Thyroid gland (tissue), 4 donors: ENCODE results near the gene RABL3.

ENCODE experiments used
- POLR2A ChIP-seq, 2 donors: fragments of 450-650 bp; IDR thresholded peaks; one replicate each; pipeline ENCODE4 v1.6.1; 2017; ENCODE audit warnings: antibody characterized with exemption in 2 of 2, mild to moderate bottlenecking in 2 of 2, moderate library complexity in 1 of 2
- TF ChIP-seq, protein P1 (sequence below), 6 experiments: fragments of 200-600 bp in 3 of 6; fragments of 450-650 bp in 3 of 6; sonication (generic) in 3 of 6; IDR thresholded peaks; one replicate each; pipeline ENCODE4 v1.5.1; 2016 to 2019; ENCODE audit warnings: antibody characterized with exemption in 6 of 6, mild to moderate bottlenecking in 2 of 6, inconsistent platforms in 1 of 6, moderate library complexity in 1 of 6

DNA sequence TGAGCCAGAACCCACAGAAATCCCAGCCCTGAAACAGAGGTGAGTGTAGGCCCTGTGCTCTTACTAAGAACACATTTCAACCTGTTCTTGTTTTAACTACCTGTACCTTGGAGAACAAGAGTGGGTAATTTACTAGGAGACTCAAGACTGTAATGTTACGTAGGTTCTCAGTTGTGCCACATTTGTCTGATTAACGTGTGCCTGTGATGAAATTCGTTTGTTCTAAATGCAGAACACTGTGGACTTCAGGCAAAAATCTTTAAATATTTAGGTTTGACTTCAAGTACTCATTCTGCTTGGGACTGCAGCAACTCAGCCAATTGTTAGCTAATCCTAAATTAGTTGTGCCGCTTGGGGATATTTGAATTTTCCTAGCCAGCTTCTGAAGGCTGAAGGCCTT, 28.6 kb upstream of the RABL3 start:
- no peak for TF ChIP-seq POLR2A (IDR thresholded peaks at IDR 0.05)
- TF ChIP-seq, protein P1, sequence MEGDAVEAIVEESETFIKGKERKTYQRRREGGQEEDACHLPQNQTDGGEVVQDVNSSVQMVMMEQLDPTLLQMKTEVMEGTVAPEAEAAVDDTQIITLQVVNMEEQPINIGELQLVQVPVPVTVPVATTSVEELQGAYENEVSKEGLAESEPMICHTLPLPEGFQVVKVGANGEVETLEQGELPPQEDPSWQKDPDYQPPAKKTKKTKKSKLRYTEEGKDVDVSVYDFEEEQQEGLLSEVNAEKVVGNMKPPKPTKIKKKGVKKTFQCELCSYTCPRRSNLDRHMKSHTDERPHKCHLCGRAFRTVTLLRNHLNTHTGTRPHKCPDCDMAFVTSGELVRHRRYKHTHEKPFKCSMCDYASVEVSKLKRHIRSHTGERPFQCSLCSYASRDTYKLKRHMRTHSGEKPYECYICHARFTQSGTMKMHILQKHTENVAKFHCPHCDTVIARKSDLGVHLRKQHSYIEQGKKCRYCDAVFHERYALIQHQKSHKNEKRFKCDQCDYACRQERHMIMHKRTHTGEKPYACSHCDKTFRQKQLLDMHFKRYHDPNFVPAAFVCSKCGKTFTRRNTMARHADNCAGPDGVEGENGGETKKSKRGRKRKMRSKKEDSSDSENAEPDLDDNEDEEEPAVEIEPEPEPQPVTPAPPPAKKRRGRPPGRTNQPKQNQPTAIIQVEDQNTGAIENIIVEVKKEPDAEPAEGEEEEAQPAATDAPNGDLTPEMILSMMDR (IDR thresholded peaks at IDR 0.05): no peak
